OCI-LY7 (cell line): ENCODE measurements around the gene MARCHF11. TPM values are rescaled to one million over a fixed set of nuclear protein-coding genes. Genes with fewer than 3 reads are reported as not detected.

Experiments used
- BruUV-seq: library from RNA; stranded (reverse); fragments of 400-500 nt; replicated peaks from 2 replicates; lab custom pipeline; 2021; lab: Mats Ljungman, UMichigan
- CTCF ChIA-PET: fragments of 300-600 bp; sonication (Branson Sonifier 250); formaldehyde crosslinking; loops from one replicate; lab custom pipeline; 2022; ENCODE audit warnings: antibody characterized with exemption; ENCODE audit not compliant: unreplicated experiment; lab: Charles Lee
- POLR2A ChIA-PET: fragments of 300-600 bp; sonication (Branson Sonifier 250); formaldehyde crosslinking; loops from one replicate; lab custom pipeline; 2022; ENCODE audit warnings: antibody characterized with exemption; lab: Charles Lee
- DNase-seq: peaks from one replicate; pipeline ENCODE4 v3.0.0-alpha.2; 2015; ENCODE audit warnings: low spot score
- H2AFZ ChIP-seq: fragments of 200-600 bp; sonication (generic), shearing (Covaris generic); 2 replicates; pipeline ENCODE4 v1.6.1; 2014; ENCODE audit warnings: mild to moderate bottlenecking, antibody characterized with exemption, low read length, moderate library complexity
- H3K27ac ChIP-seq: fragments of 200-600 bp; sonication (generic); 2 replicates; pipeline ENCODE4 v1.5.1; 2014; ENCODE audit warnings: mixed run types, low read depth, mild to moderate bottlenecking, moderate library complexity, low read length, inconsistent platforms; ENCODE audit not compliant: poor library complexity, severe bottlenecking
- H3K36me3 ChIP-seq: fragments of 200-600 bp; sonication (generic); 2 replicates; pipeline ENCODE4 v1.6.1; 2014; ENCODE audit warnings: mild to moderate bottlenecking, antibody characterized with exemption, low read length, moderate library complexity, mixed read lengths; ENCODE audit not compliant: insufficient read depth
- H3K4me1 ChIP-seq: fragments of 200-600 bp; sonication (generic); 2 replicates; pipeline ENCODE4 v1.5.1; 2014; ENCODE audit warnings: mild to moderate bottlenecking, low read length; ENCODE audit not compliant: insufficient read depth, poor library complexity, severe bottlenecking
- H3K4me2 ChIP-seq: fragments of 200-600 bp; sonication (generic); 2 replicates; pipeline ENCODE4 v1.6.1; 2014; ENCODE audit warnings: mild to moderate bottlenecking, low read length
- H3K4me3 ChIP-seq: fragments of 200-600 bp; sonication (generic); 2 replicates; pipeline ENCODE4 v1.5.1; 2014; ENCODE audit warnings: mild to moderate bottlenecking, low read depth, low read length; ENCODE audit not compliant: poor library complexity, severe bottlenecking
- H3K79me2 ChIP-seq: fragments of 200-600 bp; sonication (generic); 2 replicates; pipeline ENCODE4 v1.6.1; 2016; ENCODE audit warnings: low read depth, mild to moderate bottlenecking, low read length, moderate library complexity, mixed read lengths; ENCODE audit not compliant: insufficient read depth
- H3K9me2 ChIP-seq: fragments of 200-600 bp; sonication (generic); 2 replicates; pipeline ENCODE4 v1.6.1; 2016; ENCODE audit warnings: mild to moderate bottlenecking, low read length, mixed read lengths; ENCODE audit not compliant: insufficient read depth
- H3K9me3 ChIP-seq: fragments of 200-600 bp; sonication (generic); 2 replicates; pipeline ENCODE4 v1.6.1; 2014; ENCODE audit warnings: mild to moderate bottlenecking, mixed run types, low read length, mixed read lengths
- H4K20me1 ChIP-seq: fragments of 200-600 bp; sonication (generic); 2 replicates; pipeline ENCODE4 v1.6.1; 2014; ENCODE audit warnings: mild to moderate bottlenecking, antibody characterized with exemption, low read length, moderate library complexity, mixed read lengths; ENCODE audit not compliant: insufficient read depth
- CTCF ChIP-seq: fragments of 200-600 bp; sonication (generic); conservative IDR thresholded peaks from 2 replicates; pipeline ENCODE4 v1.5.1; 2014; ENCODE audit warnings: mild to moderate bottlenecking, antibody characterized with exemption, low read length, moderate library complexity, mixed read lengths
- EZH2phosphoT487 ChIP-seq: fragments of 200-600 bp; sonication (generic); IDR thresholded peaks from 2 replicates; pipeline ENCODE4 v1.6.1; 2018; ENCODE audit warnings: low read depth, borderline replicate concordance, mild to moderate bottlenecking, mixed run types, antibody characterized with exemption, low read length, moderate library complexity, mixed read lengths
- intact Hi-C: fragments of 100-400 bp; cut with micrococcal nuclease; formaldehyde crosslinking; loops from one replicate; pipeline ENCODE4 v1.10.0; 2022; ENCODE audit not compliant: unreplicated experiment
- total RNA-seq, 2 experiments: library from RNA; depleted of rRNA in 1 of 2; stranded (reverse); fragments of >200 nt in 1 of 2; shearing (Covaris generic) in 1 of 2; gene quantifications; 2 replicates each; pipeline ENCODE4 v1.2.3, GENCODE V29; 2014 to 2022

Gene MARCHF11
- total RNA-seq, 2 experiments from 2014 or later: not detected

GRCh38 chr5:16037121-16037845 lies 142.3 kb downstream of the MARCHF11 start:
- ChIA-PET CTCF (no interaction called here), POLR2A (no interaction called here)
- Histone ChIP-seq H3K27ac (no peak overlapping the region), H2AFZ (no peak overlapping the region), H3K36me3 (no peaks in the 10 kb centered on the region), H3K4me3 (no peak overlapping the region), H3K4me2 (no peak overlapping the region), H3K9me3 (no peaks in the 10 kb centered on the region), H3K4me1 (no peaks in the 10 kb centered on the region), H3K9me2 (no peaks in the 10 kb centered on the region), H3K79me2 (no peaks in the 10 kb centered on the region), H4K20me1 (no peaks in the 10 kb centered on the region)
- no TSS peak for BruUV-seq
- intact Hi-C loops: no loop called here
- DNase-seq: no peak
- no peak for TF ChIP-seq CTCF
- TF ChIP-seq EZH2phosphoT487: no peak

- Histone ChIP-seq H3K79me2 (no peaks in the 10 kb centered on the region), H3K27ac (no peak overlapping the region), H4K20me1 (no peaks in the 10 kb centered on the region), H2AFZ (no peak overlapping the region), H3K4me3 (no peak overlapping the region), H3K36me3 (no peaks in the 10 kb centered on the region), H3K9me3 (no peaks in the 10 kb centered on the region), H3K9me2 (no peaks in the 10 kb centered on the region), H3K4me2 (no peak overlapping the region), H3K4me1 (no peaks in the 10 kb centered on the region)
- POLR2A ChIA-PET: no interaction called here
- no TSS peak for BruUV-seq
- TF ChIP-seq EZH2phosphoT487 (no peak), CTCF (no peak)
- CTCF ChIA-PET: no interaction called here
- intact Hi-C loops: no loop called here
- DNase-seq: no peak
Observed at GRCh38 chr5:16034319-16035001, 145.1 kb downstream of the MARCHF11 start.
